GM21723 (cell line): ENCODE data around the gene GNPTG.

Experiments used
- ATAC-seq: cut with Tn5 transposase; IDR thresholded peaks from one replicate; pipeline ENCODE4 v1.9.1; 2021; ENCODE audit warnings: mild to moderate bottlenecking, moderate library complexity; ENCODE audit not compliant: unreplicated experiment

The GNPTG gene

DNA sequence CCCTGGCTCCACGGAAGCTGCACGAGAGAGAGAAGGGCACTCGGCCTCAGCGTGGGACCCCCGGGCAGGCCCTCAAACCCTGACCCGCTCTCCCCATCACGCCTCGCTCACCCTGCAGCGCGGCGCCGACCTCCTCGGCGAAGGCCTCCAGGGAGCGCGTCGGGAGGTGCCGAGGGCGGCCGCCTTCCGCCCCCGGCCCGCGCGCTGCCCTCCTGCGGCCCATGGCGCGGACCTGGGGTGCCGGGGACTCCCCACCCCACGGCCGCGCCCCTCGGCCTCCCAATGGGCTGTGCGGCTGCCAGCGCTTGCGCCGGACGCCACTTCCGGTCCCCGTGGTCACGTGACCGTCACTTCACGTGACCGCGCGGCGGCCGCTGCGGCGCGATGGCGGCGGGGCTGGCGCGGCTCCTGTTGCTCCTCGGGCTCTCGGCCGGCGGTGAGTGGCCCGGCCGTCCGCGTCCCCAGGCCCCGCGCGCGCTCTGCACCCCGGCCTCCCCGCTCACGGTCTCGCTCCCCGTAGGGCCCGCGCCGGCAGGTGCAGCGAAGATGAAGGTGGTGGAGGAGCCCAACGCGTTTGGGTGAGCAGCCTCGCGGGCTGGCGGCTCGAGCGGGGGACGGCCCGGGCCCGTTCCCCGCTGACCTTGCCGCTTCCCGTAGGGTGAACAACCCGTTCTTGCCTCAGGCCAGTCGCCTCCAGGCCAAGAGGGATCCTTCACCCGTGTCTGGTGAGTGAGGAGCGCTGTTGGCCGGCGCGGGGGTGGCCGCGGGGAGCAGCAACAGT lies at the start of gene GNPTG, which contains the start of gene TSR3:
Gene GNPTG, plus strand, starts transcription at position 350 of the 781 bp plus-strand sequence. Its CDS starts 35 bp downstream, at position 385.
Gene TSR3, minus strand, starts transcription at position 297 of the 781 bp plus-strand sequence. Its CDS starts 74 bp downstream, at position 223.
- ATAC-seq: peak; percentile 56

DNA sequence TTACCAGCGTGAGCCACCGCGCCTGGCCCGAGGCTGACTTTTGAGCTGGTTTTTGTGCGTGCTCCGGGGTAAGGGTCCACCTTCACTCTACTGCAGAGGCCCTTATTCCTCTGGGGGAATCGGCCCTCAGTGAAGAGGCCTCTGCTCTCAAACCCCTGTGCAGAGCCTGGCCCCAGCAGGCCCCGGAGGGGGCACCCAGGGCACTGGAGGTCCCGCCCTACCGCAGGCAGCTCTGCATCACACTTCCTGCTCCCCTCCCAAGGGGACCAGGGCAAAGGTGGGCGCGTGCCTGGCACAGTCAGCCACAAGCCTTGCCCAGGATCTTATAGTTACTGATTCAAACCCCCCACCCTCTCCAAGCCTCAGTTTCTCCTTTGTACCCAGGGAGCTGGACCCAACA lies 45.9 kb upstream of the GNPTG start:
- no peak for ATAC-seq

DNA sequence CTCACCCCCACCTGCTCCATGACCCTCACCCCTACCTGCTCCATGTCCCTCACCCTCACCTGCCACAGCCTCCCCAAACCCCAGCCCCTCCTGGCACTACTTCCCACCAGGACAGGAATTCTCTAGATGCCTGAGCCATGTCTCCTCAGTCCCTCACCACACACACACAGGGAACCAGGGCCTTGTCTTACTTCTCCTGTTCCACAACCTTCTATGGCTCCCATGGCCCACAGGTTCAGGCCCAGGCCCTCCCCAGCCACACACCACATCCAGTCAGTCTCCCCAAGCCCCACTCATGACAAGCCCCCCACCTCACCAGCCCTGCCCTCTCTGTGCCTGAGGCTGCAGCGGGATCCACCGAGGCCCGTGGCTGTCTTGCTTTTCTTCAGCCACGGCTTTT lies 45.4 kb upstream of the GNPTG start:
- no peak for ATAC-seq

DNA sequence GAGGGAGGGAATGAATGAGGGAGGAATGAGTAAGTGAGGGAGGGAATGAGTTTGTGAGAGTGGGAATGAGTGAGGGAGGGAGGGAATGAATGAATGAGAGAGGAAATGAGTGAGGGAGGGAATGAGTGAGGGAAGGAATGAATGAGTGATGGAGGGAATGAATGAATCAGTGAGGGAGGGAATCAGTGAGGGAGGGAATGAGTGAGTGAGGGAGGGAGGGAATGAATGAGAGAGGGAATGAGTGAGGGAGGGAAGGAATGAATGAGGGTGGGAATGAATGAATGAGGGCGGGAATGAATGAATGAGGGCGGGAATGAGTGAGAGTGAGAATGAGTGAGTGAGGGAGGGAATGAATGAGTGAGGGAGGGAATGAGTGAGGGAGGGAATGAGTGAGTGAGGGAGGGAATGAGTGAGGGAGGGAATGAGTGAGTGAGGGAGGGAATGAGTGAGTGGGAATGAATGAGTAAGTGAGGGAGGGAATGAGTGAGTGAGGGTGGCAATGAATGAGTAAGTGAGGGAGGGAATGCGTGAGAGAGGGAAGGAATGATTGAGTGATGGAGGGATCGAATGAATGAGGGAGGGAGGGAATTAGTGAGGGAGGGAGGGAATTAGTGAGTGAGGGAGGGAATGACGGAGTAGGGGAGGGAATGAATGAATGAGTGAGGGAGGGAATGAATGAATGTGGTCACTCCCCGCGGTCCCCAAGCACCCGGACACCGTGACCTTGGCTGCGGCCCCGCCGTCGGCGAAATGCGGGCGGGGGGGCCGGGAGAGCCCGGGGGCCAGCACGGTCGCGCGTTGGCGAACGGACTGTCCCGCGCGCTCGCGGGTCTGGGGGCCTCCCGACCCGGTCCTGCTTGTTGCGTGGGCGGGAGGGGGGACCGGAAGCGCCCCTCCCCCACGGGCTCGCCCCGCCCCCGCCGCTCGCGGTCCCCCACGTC lies 43.4 kb upstream of the GNPTG start:
- ATAC-seq: peak; percentile 15

GRCh38 chr16:1308977-1309885 lies 42.5 kb upstream of the GNPTG start, which contains the start of gene UBE2I:
Gene UBE2I, plus strand, starts transcription at chr16:1309636. Its CDS starts 4,395 bp downstream, at chr16:1314031.
- peak; percentile 54 for ATAC-seq

- ATAC-seq: no peak
Measured at GRCh38 chr16:1309888-1310831, 41.6 kb upstream of the GNPTG start.

DNA sequence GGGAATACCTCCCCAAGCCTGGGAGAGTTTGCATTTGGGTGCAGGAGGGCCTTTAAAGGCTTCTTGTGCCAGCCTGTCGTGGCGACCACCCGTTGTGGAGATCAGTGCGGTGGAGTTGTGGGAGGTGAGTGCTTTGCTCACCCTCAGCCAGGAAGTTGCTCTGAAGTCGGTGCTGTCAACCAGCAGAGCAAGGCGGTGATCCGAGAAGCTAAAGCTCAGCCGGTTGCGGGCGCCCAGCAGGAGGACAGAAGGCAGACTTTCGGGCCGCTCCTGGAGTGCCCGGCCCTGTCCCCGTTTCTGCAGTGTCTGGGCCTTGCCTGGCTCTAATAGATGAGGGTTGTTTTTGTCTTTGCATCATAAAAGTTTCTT lies 40.9 kb upstream of the GNPTG start:
- no peak for ATAC-seq

GRCh38 chr16:1311212-1311737 lies 40.5 kb upstream of the GNPTG start:
- ATAC-seq: no peak

DNA sequence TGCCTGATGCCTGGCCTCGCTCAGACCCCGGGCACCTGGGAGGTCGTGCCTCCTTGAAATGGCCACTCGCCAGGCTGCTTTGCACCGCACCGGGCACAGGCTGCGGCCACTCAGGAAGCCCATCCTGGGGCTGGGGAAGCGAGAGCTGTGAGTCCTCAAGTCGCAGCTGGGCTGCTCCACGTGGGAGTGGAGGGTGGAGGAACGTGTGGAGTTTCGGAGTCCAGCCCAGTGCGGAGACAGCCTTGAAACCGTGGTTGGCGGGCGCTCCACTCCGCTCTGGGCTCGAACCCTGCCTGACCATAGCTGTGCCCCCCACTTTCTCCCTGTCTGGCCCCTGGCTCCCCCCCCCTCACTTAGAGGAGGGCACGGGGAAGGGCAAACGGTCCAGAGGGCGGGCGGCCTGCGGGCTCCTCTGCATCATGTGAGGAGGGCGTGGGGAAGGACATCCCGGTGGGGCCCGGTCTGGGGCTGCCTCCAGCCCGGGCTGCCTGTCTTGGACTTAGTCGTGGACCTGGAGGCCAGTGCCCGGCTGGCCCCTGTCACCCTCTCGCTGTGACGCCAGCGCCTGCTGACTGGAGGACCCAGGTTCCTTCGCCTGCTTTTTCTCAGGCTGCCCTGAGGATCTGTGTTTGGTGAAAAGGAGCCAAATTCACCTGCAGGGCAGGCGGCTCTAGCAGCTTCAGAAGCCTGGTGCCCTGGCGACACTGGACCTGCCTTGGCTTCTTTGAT lies 39.8 kb upstream of the GNPTG start:
- no peak for ATAC-seq

- no peak for ATAC-seq
Measured at GRCh38 chr16:1312467-1312816, 39.3 kb upstream of the GNPTG start.

GRCh38 chr16:1312903-1313302 lies 38.8 kb upstream of the GNPTG start:
- ATAC-seq: no peak

DNA sequence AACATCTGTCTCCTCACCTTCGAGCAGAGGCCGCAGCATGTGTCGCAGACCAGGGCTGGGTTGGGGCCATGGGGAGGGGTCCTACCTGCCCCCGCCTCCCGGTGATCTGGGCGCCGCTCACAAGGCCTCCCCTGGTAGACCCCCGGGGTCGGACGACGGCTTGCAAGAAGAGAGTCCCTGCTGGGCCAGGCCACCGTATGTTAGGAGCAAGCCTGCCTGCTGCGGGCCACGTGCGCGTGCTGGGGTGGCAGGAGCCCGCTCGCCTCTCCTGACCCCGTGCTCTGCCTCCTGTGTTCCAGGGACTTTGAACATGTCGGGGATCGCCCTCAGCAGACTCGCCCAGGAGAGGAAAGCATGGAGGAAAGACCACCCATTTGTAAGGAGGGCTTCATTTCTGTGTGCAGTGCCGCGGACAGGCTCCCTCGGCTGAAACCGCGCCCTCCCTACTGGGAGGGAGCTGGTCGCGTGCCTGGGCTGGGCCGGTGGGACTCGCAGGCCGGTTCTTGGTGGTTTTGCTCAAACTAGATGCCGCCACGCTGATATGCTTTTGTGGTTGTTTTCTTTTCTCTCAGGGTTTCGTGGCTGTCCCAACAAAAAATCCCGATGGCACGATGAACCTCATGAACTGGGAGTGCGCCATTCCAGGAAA lies 37.9 kb upstream of the GNPTG start:
- no peak for ATAC-seq

- ATAC-seq: no peak
Measured at GRCh38 chr16:1314399-1315068, 37.2 kb upstream of the GNPTG start.

DNA sequence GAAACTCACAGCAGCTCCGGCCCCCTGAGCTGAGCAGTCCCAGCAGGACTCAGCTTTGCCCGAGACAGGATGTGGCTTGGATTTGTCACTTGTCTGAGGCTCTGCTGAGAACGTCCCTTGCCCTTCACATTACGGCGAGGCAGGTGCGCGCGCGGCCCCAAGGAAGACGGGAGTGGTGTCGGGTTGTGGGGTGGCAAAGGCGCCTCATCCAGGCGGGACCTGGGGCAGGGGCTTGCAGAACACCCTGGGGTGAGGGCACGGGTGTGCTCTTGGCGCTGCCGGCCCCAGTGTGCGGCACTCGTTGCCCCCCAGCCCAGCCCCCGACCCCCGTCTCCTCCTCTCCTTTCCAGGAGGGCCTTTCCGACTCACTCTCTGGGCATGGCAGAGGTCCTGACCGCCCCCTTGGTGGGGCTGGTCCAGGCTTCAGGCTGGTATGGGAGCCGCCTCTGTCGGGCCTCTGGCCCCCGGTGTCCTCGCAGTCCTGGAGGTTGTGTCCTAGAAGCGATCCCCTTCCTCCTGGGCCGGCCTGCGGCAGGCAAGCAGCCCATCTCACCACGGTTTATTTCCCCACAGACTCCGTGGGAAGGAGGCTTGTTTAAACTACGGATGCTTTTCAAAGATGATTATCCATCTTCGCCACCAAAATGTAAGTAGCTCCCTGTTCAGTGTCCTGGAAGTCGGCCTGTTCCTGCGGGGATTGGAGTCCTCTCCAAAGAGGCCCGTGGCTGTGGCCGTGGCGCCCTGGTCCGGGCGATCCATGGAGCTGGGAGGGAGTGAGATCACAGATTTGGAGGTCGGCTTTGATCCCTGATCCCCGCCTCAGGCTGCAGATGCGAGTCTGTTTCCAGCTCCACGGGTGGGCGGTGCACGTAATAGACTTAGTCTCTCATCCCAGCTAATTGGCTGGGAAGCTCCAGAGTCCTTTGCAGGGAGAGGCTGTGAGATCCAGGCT lies 36.4 kb upstream of the GNPTG start:
- ATAC-seq: no peak

DNA sequence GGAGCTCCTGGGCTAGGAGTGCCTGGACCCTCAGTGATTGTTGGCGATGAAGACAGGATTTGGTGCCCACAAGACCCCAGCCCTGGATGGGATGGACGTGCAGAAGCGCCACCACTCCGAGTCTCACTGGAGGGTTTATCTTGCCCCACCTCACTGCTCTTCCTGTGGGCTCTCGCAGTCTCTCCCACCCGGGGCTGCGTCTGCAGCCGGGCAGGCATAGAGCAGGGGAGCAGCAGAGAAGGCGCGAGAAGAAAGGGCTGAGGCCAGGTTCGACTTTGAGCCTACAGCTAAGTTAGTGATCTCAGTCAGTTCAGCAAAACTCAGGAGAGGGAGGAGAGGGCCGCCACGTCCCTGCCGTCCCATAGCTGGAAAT lies 35.7 kb upstream of the GNPTG start:
- ATAC-seq: no peak

DNA sequence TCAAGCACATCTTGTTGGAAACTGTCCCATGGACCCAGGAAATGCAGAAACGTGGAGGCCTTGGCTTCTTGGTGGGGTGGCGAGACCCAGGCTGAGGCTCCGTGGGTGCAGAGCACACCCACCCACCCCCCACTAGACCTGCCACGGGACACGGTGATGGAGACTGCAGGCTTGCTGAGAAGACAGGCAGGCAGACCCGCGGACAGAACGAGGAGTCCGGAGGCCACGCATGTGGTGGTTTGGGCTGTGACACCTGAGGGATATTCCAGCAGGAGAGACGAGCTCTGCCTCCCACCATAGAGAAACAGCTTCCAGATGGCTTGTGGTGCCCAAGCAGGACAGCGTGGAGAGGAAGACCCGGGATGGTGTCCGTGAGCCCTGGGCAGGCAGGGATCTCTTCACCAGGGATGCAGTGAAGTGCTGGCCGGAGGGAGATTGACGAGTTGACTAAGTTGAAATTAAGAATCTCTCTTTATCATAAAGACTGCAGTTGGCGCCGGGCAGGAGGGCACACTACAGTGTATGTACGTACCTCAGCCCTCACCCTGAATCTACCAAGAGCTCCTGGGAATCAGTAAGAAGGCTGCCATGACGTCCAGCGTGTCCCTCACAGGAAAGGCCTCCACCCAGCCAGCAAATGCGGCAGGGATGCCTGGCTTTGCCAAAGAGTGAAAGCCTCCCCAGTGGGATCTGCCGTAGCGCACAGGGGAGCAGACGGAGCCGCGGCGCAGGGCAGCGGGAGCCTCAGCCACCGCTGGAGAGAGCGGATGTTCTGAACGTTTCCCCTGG lies 34.1 kb upstream of the GNPTG start:
- no peak for ATAC-seq
